Measurements from ENCODE around the gene CHRNB1. TPM values are rescaled to one million over a fixed set of nuclear protein-coding genes. Genes with fewer than 3 reads are reported as not detected.

The CHRNB1 gene
- total and polyA plus RNA-seq, 2 of the 8 experiments (the other 6 are each of a cell fraction or from before 2014, with no cell fraction given), result 14.1 to 28.2 TPM

GRCh38 chr17:7496470-7497183 is 51.8 kb downstream of the CHRNB1 start:
- no peak overlapping the region for H2AFZ ChIP-seq (ENCODE audit: low read length)
- no peak overlapping the region for H2BK15ac ChIP-seq (ENCODE audit: low read length)
- H2BK120ac ChIP-seq (replicated peaks; ENCODE audit: low read depth, low read length), result no peak overlapping the region
- no peak overlapping the region for H3K9ac ChIP-seq (replicated peaks in 1 of 4; ENCODE audit: extremely low read depth in 1 of 4, low read depth in 3 of 4, low read length in 3 of 4)
- H4K8ac ChIP-seq (ENCODE audit: extremely low read depth, insufficient read depth, low read length), result no peak overlapping the region
- H3K9me3 ChIP-seq (ENCODE audit: insufficient read depth in 2 of 2, low read depth in 1 of 2, low read length in 1 of 2), result no peaks in the 10 kb centered on the region
- H3K36me3 ChIP-seq (ENCODE audit: control insufficient read depth in 2 of 4, insufficient read depth in 4 of 4, low read length in 3 of 4), result peaks cover 43 to 63% (median 54%) of the 10 kb centered on the region in 4 experiments
- H3K23me2 ChIP-seq (ENCODE audit: low read depth, low read length), result no peaks in the 10 kb centered on the region
- H3K4me2 ChIP-seq (ENCODE audit: insufficient read depth in 1 of 2, low read depth in 2 of 2, low read length in 2 of 2), result no peak overlapping the region
- H4K91ac ChIP-seq (replicated peaks; ENCODE audit: insufficient read length, low read length), result no peak overlapping the region
- peaks cover 24 to 29% of the 10 kb centered on the region in 2 experiments for H4K20me1 ChIP-seq (replicated peaks in 1 of 2; ENCODE audit: control insufficient read depth in 1 of 2, insufficient read depth in 2 of 2, low read length in 2 of 2)
- no peak overlapping the region for H3K14ac ChIP-seq (ENCODE audit: insufficient read length)
- DNase-seq (ENCODE audit: low read depth in 1 of 2, low spot score in 2 of 2), result no peak
- no peak overlapping the region for H3K56ac ChIP-seq (replicated peaks; ENCODE audit: insufficient read length, low read depth, low read length)
- ChIA-PET CTCF (ENCODE audit: partially characterized antibody) (interaction anchor here (1.7 to 2.8 kb wide), 4 partner anchors 18 to 64 kb away, joined by 7 to 18 read pairs (median 10); partner anchors contain the start of gene SENP3), POLR2A (ENCODE audit: partially characterized antibody) (interaction anchor here (1.0 to 6.3 kb wide), 7 partner anchors 11 to 77 kb away, joined by 3 to 58 read pairs (median 3); partner anchors contain the start of genes FGF11, POLR2A and SPEM1)
- H3K23ac ChIP-seq (ENCODE audit: insufficient read length), result no peak overlapping the region
- TF ChIP-seq FOSL1 (IDR thresholded peaks at IDR 0.05; ENCODE audit: insufficient read depth, low read depth, low read length) (no peak), ATF3 (IDR thresholded peaks at IDR 0.05; ENCODE audit: insufficient read depth, low read depth, low read length) (no peak), POLR2A (IDR thresholded peaks at IDR 0.05; ENCODE audit: control extremely low read depth in 1 of 2, low read depth in 2 of 2, low read length in 2 of 2) (no peak), CEBPB (IDR thresholded peaks at IDR 0.05; ENCODE audit: low read depth, low read length) (no peak), GABPA (IDR thresholded peaks at IDR 0.05; ENCODE audit: borderline replicate concordance, insufficient read depth, low read length) (no peak), RNF2 (IDR thresholded peaks at IDR 0.05; ENCODE audit: borderline replicate concordance, low read depth, low read length, missing control alignments, poor library complexity, severe bottlenecking) (no peak), KDM4A (IDR thresholded peaks at IDR 0.05; ENCODE audit: low read depth, low read length, severe bottlenecking) (no peak), RXRA (IDR thresholded peaks at IDR 0.05; ENCODE audit: insufficient read depth, low read depth, low read length) (no peak)
- peaks cover 17 to 42% of the 10 kb centered on the region in 2 experiments for H3K79me2 ChIP-seq (ENCODE audit: control insufficient read depth in 1 of 2, insufficient read depth in 2 of 2, low read length in 2 of 2)
- H2AK5ac ChIP-seq (ENCODE audit: low read depth, low read length), result no peak overlapping the region
- H2BK20ac ChIP-seq (ENCODE audit: low read length), result no peak overlapping the region
- H2BK5ac ChIP-seq (ENCODE audit: low read depth, low read length), result no peak overlapping the region
- H3K27me3 ChIP-seq (replicated peaks in 1 of 4; ENCODE audit: control insufficient read depth in 3 of 4, extremely low read depth in 1 of 4, insufficient read depth in 3 of 4, low read length in 3 of 4), result no peaks in the 10 kb centered on the region
- no peak overlapping the region for H3K4me3 ChIP-seq (ENCODE audit: extremely low read depth in 1 of 4, insufficient read depth in 2 of 4, low read depth in 3 of 4, low read length in 4 of 4)
- H3K4ac ChIP-seq (replicated peaks; ENCODE audit: insufficient read length, low read depth, low read length), result no peak overlapping the region
- FAIRE-seq, result no peak
- WGBS, 2 experiments (ENCODE audit: extremely low coverage in 1 of 2, insufficient coverage in 1 of 2, insufficient read length in 1 of 2, insufficient replicate concordance in 2 of 2, low coverage in 1 of 2, low lambda C conversion rate in 2 of 2, missing lambda C conversion rate in 1 of 2), result 92% methylated on average over 20 of the region's 20 CpGs; no CpG with 5 or more reads in 1 of the 2 experiments
- peaks cover 21% of the 10 kb centered on the region for H3K79me1 ChIP-seq (ENCODE audit: low read depth, low read length)
- H2BK12ac ChIP-seq (ENCODE audit: low read depth, low read length), result no peak overlapping the region
- no peak overlapping the region for H3K27ac ChIP-seq (ENCODE audit: low read depth, low read length)
- H4K5ac ChIP-seq (ENCODE audit: insufficient read length, low read depth, low read length), result no peak overlapping the region
- H3K18ac ChIP-seq (ENCODE audit: extremely low read depth, low read length), result no peak overlapping the region
- no peaks in the 10 kb centered on the region for H3K4me1 ChIP-seq (replicated peaks in 1 of 4; ENCODE audit: control insufficient read depth in 3 of 4, insufficient read depth in 4 of 4, low read length in 3 of 4)
